H1 (cell line): ENCODE data around the gene PRR7. TPM values are rescaled to one million over a fixed set of nuclear protein-coding genes. Genes with fewer than 3 reads are reported as not detected.

Experiments used
- CTCF ChIA-PET: fragments of 300-600 bp; sonication (Branson Sonifier 250); formaldehyde crosslinking; loops from one replicate; lab custom pipeline; 2021; ENCODE audit not compliant: partially characterized antibody; lab: Charles Lee
- POLR2A ChIA-PET: fragments of 300-600 bp; sonication (Branson Sonifier 250); formaldehyde crosslinking; loops from one replicate; lab custom pipeline; 2021; ENCODE audit warnings: inconsistent platforms; ENCODE audit not compliant: partially characterized antibody; lab: Charles Lee
- DNase-seq, 2 experiments: peaks; one replicate each; pipeline versions ENCODE4 v3.0.0 to v3.0.0-alpha.2; 2010 to 2022; ENCODE audit warnings: low spot score in 2 of 2, low read depth in 1 of 2, mixed read lengths in 1 of 2
- FAIRE-seq: peaks from 2 replicates; lab custom pipeline; 2011; peaks lifted over from hg19 to GRCh38; lab: Jason Lieb, UNC
- H2AFZ ChIP-seq: 2 replicates; pipeline ENCODE4 v1.8.1; 2012; ENCODE audit warnings: low read length, inconsistent platforms
- H2AK5ac ChIP-seq: 2 replicates; pipeline ENCODE4 v1.6.1; 2013; ENCODE audit warnings: low read depth, low read length
- H2BK120ac ChIP-seq: replicated peaks from 2 replicates; pipeline ENCODE3; 2013; ENCODE audit warnings: low read depth, low read length, inconsistent platforms
- H2BK12ac ChIP-seq: 2 replicates; pipeline ENCODE4 v1.6.1; 2013; ENCODE audit warnings: low read depth, low read length
- H2BK15ac ChIP-seq: 2 replicates; pipeline ENCODE4 v1.6.1; 2013; ENCODE audit warnings: low read length
- H2BK20ac ChIP-seq: 2 replicates; pipeline ENCODE4 v1.6.1; 2013; ENCODE audit warnings: low read length
- H2BK5ac ChIP-seq: 2 replicates; pipeline ENCODE4 v1.6.1; 2013; ENCODE audit warnings: low read depth, low read length
- H3K14ac ChIP-seq: 2 replicates; pipeline ENCODE4 v1.6.1; 2013; ENCODE audit warnings: inconsistent platforms; ENCODE audit not compliant: insufficient read length
- H3K18ac ChIP-seq: 2 replicates; pipeline ENCODE4 v1.6.1; 2013; ENCODE audit warnings: low read length; ENCODE audit errors: extremely low read depth
- H3K23ac ChIP-seq: 2 replicates; pipeline ENCODE4 v1.6.1; 2013; ENCODE audit warnings: inconsistent platforms; ENCODE audit not compliant: insufficient read length
- H3K23me2 ChIP-seq: 2 replicates; pipeline ENCODE4 v1.6.1; 2013; ENCODE audit warnings: low read depth, low read length
- H3K27ac ChIP-seq: 2 replicates; pipeline ENCODE4 v1.6.1; 2011; ENCODE audit warnings: low read depth, low read length, inconsistent platforms
- H3K27me3 ChIP-seq, 4 experiments: replicated peaks in 1 of 4; 1 replicate in 1 of 4; 2 replicates in 3 of 4; pipeline versions ENCODE4 v1.6.1 to v1.8.1; 2011 to 2013; ENCODE audit warnings: low read length in 3 of 4, mild to moderate bottlenecking in 3 of 4, inconsistent platforms in 2 of 4, mixed read lengths in 2 of 4, moderate library complexity in 1 of 4; ENCODE audit not compliant: control insufficient read depth in 3 of 4, insufficient read depth in 3 of 4; ENCODE audit errors: extremely low read depth in 1 of 4
- H3K36me3 ChIP-seq, 4 experiments: 2 replicates each; pipeline versions ENCODE4 v1.6.1 to v1.8.1; 2011 to 2013; ENCODE audit warnings: mild to moderate bottlenecking in 4 of 4, low read length in 3 of 4, moderate library complexity in 2 of 4, control low read depth in 1 of 4, inconsistent platforms in 1 of 4; ENCODE audit not compliant: insufficient read depth in 4 of 4, control insufficient read depth in 2 of 4
- H3K4ac ChIP-seq: replicated peaks from 2 replicates; pipeline ENCODE3; 2013; ENCODE audit warnings: low read length, low read depth, mixed read lengths, inconsistent platforms; ENCODE audit not compliant: insufficient read length
- H3K4me1 ChIP-seq, 4 experiments: replicated peaks in 1 of 4; 1 replicate in 1 of 4; 2 replicates in 3 of 4; pipeline versions ENCODE4 v1.6.1 to v1.8.1; 2011 to 2013; ENCODE audit warnings: low read length in 3 of 4, inconsistent platforms in 2 of 4, mixed read lengths in 1 of 4; ENCODE audit not compliant: insufficient read depth in 4 of 4, control insufficient read depth in 3 of 4
- H3K4me2 ChIP-seq, 2 experiments: 2 replicates each; pipeline versions ENCODE4 v1.6.1 to v1.8.1; 2011 to 2013; ENCODE audit warnings: low read depth in 2 of 2, low read length in 2 of 2, control low read depth in 1 of 2, inconsistent platforms in 1 of 2, mild to moderate bottlenecking in 1 of 2; ENCODE audit not compliant: insufficient read depth in 1 of 2
- H3K4me3 ChIP-seq, 4 experiments: fragments of 200-600, 300-600 bp in 1 of 4; sonication (generic), shearing (Covaris generic), sonication (Bioruptor Twin) in 1 of 4; 2 replicates each; pipeline versions ENCODE4 v1.5.1 to v1.8.1; 2011 to 2016; ENCODE audit warnings: low read length in 4 of 4, low read depth in 3 of 4, control low read depth in 2 of 4, inconsistent platforms in 2 of 4, mild to moderate bottlenecking in 2 of 4, mixed read lengths in 1 of 4, moderate library complexity in 1 of 4; ENCODE audit not compliant: insufficient read depth in 2 of 4; ENCODE audit errors: extremely low read depth in 1 of 4
- H3K56ac ChIP-seq: replicated peaks from 2 replicates; pipeline ENCODE3; 2013; ENCODE audit warnings: low read depth, mild to moderate bottlenecking, mixed read lengths, low read length, inconsistent platforms; ENCODE audit not compliant: insufficient read length
- H3K79me1 ChIP-seq: 2 replicates; pipeline ENCODE4 v1.6.1; 2013; ENCODE audit warnings: low read depth, low read length, control low read depth
- H3K79me2 ChIP-seq, 2 experiments: 2 replicates each; pipeline versions ENCODE4 v1.6.1 to v1.8.1; 2012 to 2013; ENCODE audit warnings: low read length in 2 of 2, mild to moderate bottlenecking in 2 of 2, inconsistent platforms in 1 of 2; ENCODE audit not compliant: insufficient read depth in 2 of 2, control insufficient read depth in 1 of 2
- H3K9ac ChIP-seq, 4 experiments: replicated peaks in 1 of 4; 1 replicate in 1 of 4; 2 replicates in 3 of 4; pipeline versions ENCODE4 v1.6.1 to v1.8.1; 2011 to 2013; ENCODE audit warnings: low read depth in 3 of 4, low read length in 3 of 4, control low read depth in 2 of 4, mild to moderate bottlenecking in 2 of 4, moderate library complexity in 2 of 4, inconsistent platforms in 1 of 4; ENCODE audit errors: extremely low read depth in 1 of 4
- H3K9me3 ChIP-seq, 2 experiments: 2 replicates each; pipeline versions ENCODE4 v1.6.1 to v1.8.1; 2012 to 2013; ENCODE audit warnings: mild to moderate bottlenecking in 2 of 2, moderate library complexity in 2 of 2, control low read depth in 1 of 2, inconsistent platforms in 1 of 2, low read depth in 1 of 2, low read length in 1 of 2, mixed read lengths in 1 of 2; ENCODE audit not compliant: insufficient read depth in 2 of 2
- H4K20me1 ChIP-seq, 2 experiments: replicated peaks in 1 of 2; 2 replicates each; pipeline versions ENCODE3 to v1.8.1; 2011 to 2013; ENCODE audit warnings: inconsistent platforms in 2 of 2, low read length in 2 of 2, mild to moderate bottlenecking in 1 of 2; ENCODE audit not compliant: insufficient read depth in 2 of 2, control insufficient read depth in 1 of 2
- H4K5ac ChIP-seq: 2 replicates; pipeline ENCODE4 v1.6.1; 2013; ENCODE audit warnings: low read length, low read depth, mixed read lengths, inconsistent platforms; ENCODE audit not compliant: insufficient read length
- H4K8ac ChIP-seq: 2 replicates; pipeline ENCODE4 v1.8.0; 2013; ENCODE audit warnings: mild to moderate bottlenecking, moderate library complexity, low read length, inconsistent platforms; ENCODE audit not compliant: insufficient read depth; ENCODE audit errors: extremely low read depth
- H4K91ac ChIP-seq: replicated peaks from 2 replicates; pipeline ENCODE3; 2013; ENCODE audit warnings: low read length, mixed read lengths, inconsistent platforms; ENCODE audit not compliant: insufficient read length
- CHD1 ChIP-seq: IDR thresholded peaks from 2 replicates; pipeline ENCODE4 v1.6.1; 2012; ENCODE audit warnings: low read depth, low read length, improper control_type of control experiment
- JUND ChIP-seq: IDR thresholded peaks from 2 replicates; pipeline ENCODE4 v1.6.1; 2011; ENCODE audit warnings: mild to moderate bottlenecking, improper control_type of control experiment, low read length
- KDM1A ChIP-seq: fragments of 200-600, 300-600 bp; sonication (generic); IDR thresholded peaks from 2 replicates; pipeline ENCODE4 v1.7.1; 2016; ENCODE audit warnings: mild to moderate bottlenecking, low read length, borderline replicate concordance
- KDM5A ChIP-seq: fragments of 200-600 bp; IDR thresholded peaks from 2 replicates; pipeline ENCODE4 v1.7.1; 2012; ENCODE audit warnings: mild to moderate bottlenecking, low read length, inconsistent platforms, mixed read lengths
- POLR2A ChIP-seq, 2 experiments: IDR thresholded peaks; 1 replicate in 1 of 2; 2 replicates in 1 of 2; pipeline ENCODE4 v1.6.1; 2011; ENCODE audit warnings: low read depth in 2 of 2, low read length in 2 of 2, mild to moderate bottlenecking in 2 of 2; ENCODE audit errors: control extremely low read depth in 1 of 2
- SAP30 ChIP-seq: fragments of 300-600 bp; sonication (generic); IDR thresholded peaks from 2 replicates; pipeline ENCODE4 v1.7.1; 2012; ENCODE audit warnings: low read length, moderate library complexity, mild to moderate bottlenecking, inconsistent platforms; ENCODE audit not compliant: insufficient read depth, insufficient replicate concordance
- SIRT6 ChIP-seq: IDR thresholded peaks from one replicate; pipeline ENCODE4 v1.7.1; 2012; ENCODE audit warnings: low read length, inconsistent platforms
- SIX5 ChIP-seq: IDR thresholded peaks from 2 replicates; pipeline ENCODE4 v1.6.1; 2011; ENCODE audit warnings: mild to moderate bottlenecking, low read depth, low read length
- TBP ChIP-seq: IDR thresholded peaks from 2 replicates; pipeline ENCODE4 v1.6.1; 2011; ENCODE audit warnings: low read depth, low read length, improper control_type of control experiment
- TEAD4 ChIP-seq: IDR thresholded peaks from 2 replicates; pipeline ENCODE4 v1.6.1; 2012; ENCODE audit warnings: low read depth, low read length, inconsistent platforms, mixed read lengths
- YY1 ChIP-seq: IDR thresholded peaks from 2 replicates; pipeline ENCODE4 v1.6.1; 2011; ENCODE audit warnings: low read depth, mild to moderate bottlenecking, low read length
- ZNF274 ChIP-seq: IDR thresholded peaks from 2 replicates; pipeline ENCODE4 v1.7.0; 2012; ENCODE audit warnings: low read length, borderline replicate concordance; ENCODE audit errors: extremely low read depth
- WGBS, 2 experiments: shearing (Covaris generic) in 1 of 2; methylation state at CpG; one replicate each; pipeline versions ENCODE4 v1.1.6 to v1.1.7; 2013 to 2015; ENCODE audit warnings: low lambda C conversion rate in 2 of 2, mixed read lengths in 2 of 2, inconsistent platforms in 1 of 2, low coverage in 1 of 2, missing lambda C conversion rate in 1 of 2; ENCODE audit not compliant: insufficient replicate concordance in 2 of 2, insufficient coverage in 1 of 2, insufficient read length in 1 of 2; ENCODE audit errors: extremely low coverage in 1 of 2, missing lambda C conversion rate in 1 of 2; 5-methylcytosine and 5-hydroxymethylcytosine counted together
- polyA plus RNA-seq, 7 experiments: library from polyadenylated mRNA; depleted of rRNA in 3 of 7; stranded (reverse) in 5 of 7; unstranded in 2 of 7; fragments of >200 nt in 5 of 7; fragments of 200-250 nt in 2 of 7; gene quantifications; 1 replicate in 5 of 7; 2 replicates in 1 of 7; 4 replicates in 1 of 7; pipeline versions ENCODE4 v1.2.1 to v1.2.3, GENCODE V29; 2011 to 2013; ENCODE audit warnings: missing spikeins in 2 of 7, mixed read lengths in 2 of 7
- total RNA-seq: library from RNA; stranded (reverse); fragmentation: NEBNext Ultra II Directional; extraction: Animal tissue kit (Norgen Biotek cat#: 25700); gene quantifications from 2 replicates; pipeline ENCODE4 v1.2.1, GENCODE V29; 2021

Gene PRR7
- total and polyA plus RNA-seq, 2 of the 8 experiments (the other 6 are each of a cell fraction or from before 2014, with no cell fraction given) = 8.0 to 11.8 TPM

DNA sequence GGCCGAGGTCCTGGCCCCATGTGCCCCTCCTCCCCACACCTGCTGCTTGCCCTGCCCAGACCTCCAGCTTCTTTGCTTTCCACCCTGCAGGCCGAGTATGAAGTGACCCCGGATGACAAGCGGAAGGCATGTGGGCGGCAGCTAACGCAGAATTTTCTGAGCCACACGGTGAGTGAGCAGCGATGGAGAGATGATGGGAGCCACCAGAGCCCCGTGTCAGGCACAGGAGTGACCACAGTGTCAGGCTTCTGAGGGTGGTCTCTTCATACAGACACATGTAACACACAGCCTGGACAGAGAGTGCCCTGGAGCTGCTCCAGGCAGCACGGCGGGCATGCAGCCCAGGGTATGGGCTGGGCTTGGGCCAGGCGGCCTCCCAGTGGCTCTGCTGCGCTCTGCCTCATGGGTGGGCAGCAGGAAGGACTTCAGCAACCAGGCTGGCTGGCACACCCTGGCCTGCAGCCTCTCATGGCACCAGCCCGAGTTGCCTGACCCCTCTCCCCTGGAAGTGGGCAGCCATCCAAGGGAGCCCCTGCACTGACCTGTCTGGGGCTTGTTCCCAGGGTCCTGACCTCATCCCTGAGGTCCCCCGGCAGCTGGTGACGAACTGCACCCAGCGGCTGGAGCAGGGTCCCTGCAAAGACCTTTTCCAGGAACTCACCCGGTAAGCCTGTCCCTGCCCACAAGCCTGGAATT, 14.3 kb upstream of the PRR7 start:
- Histone ChIP-seq H3K4me3 (no peak overlapping the region), H4K8ac (no peak overlapping the region), H4K20me1 (peaks cover 15 to 26% of the 10 kb centered on the region in 2 experiments), H3K4me1 (peaks cover 0 to 11% (median 8%) of the 10 kb centered on the region in 4 experiments; a peak in 5 of 7 replicates), H2BK12ac (no peak overlapping the region), H3K23me2 (peaks cover under 1% of the 10 kb centered on the region; the same call in 1 of the 2 replicates), H2BK15ac (no peak overlapping the region), H3K79me1 (peaks cover 16% of the 10 kb centered on the region), H2AK5ac (no peak overlapping the region), H3K23ac (no peak overlapping the region), H2BK120ac (no peak overlapping the region), H4K5ac (no peak overlapping the region), H3K4ac (no peak overlapping the region), H3K4me2 (no peak overlapping the region), H3K79me2 (peaks cover 0 to 23% of the 10 kb centered on the region in 2 experiments; a peak in 2 of 4 replicates), H3K9me3 (no peaks in the 10 kb centered on the region), H3K56ac (no peak overlapping the region), H2AFZ (no peak overlapping the region), H3K9ac (no peak overlapping the region), H2BK20ac (no peak overlapping the region), H2BK5ac (no peak overlapping the region), H3K27me3 (no peaks in the 10 kb centered on the region), H3K18ac (no peak overlapping the region), H3K14ac (no peak overlapping the region), H4K91ac (no peak overlapping the region), H3K36me3 (peaks cover 7 to 43% (median 28%) of the 10 kb centered on the region in 4 experiments; a peak in 6 of 8 replicates), H3K27ac (no peak overlapping the region)
- POLR2A ChIA-PET = interaction anchor here (0.6 to 24.2 kb wide), 3 partner anchors 13 to 52 kb away, joined by 3 to 460 read pairs (median 10); partner anchors contain the start of gene PRR7
- FAIRE-seq = no peak
- CTCF ChIA-PET = interaction anchor here (0.9 to 5.9 kb wide), 12 partner anchors 9 to 62 kb away, joined by 3 to 34 read pairs (median 4); partner anchors contain the start of gene F12
- WGBS, 2 experiments = 93% methylated on average over 17 of the region's 18 CpGs; no CpG with 5 or more reads in 1 of the 2 experiments
- no peak for DNase-seq
- no peak for TF ChIP-seq KDM1A
- no peak for TF ChIP-seq YY1
- TF ChIP-seq JUND = no peak
- no peak for TF ChIP-seq ZNF274
- TF ChIP-seq SAP30 = no peak
- no peak for TF ChIP-seq POLR2A (IDR thresholded peaks at IDR 0.05; ENCODE audit: control extremely low read depth in 1 of 2, low read depth in 2 of 2, low read length in 2 of 2)
- no peak for TF ChIP-seq SIRT6
- TF ChIP-seq KDM5A = no peak
- no peak for TF ChIP-seq TEAD4
- no peak for TF ChIP-seq TBP
- no peak for TF ChIP-seq SIX5
- TF ChIP-seq CHD1 = no peak
